Activated CD8-positive, alpha-beta T cell treated with anti-CD3 and anti-CD28 coated beads for 36 hours (primary cell): ENCODE data around the gene KCNAB3. TPM values are rescaled to one million over a fixed set of nuclear protein-coding genes. Genes with fewer than 3 reads are reported as not detected.

ENCODE experiments used
- ATAC-seq: fragments of 200-7000 bp; cut with Tn5 transposase; one replicate; pipeline ENCODE4 v1.10.0; 2021; ENCODE audit warnings: mild to moderate bottlenecking, moderate library complexity
- CTCF ChIA-PET: fragments of 350-600 bp; sonication (Branson Sonifier 250); formaldehyde crosslinking; loops from one replicate; lab custom pipeline; 2021; ENCODE audit warnings: antibody characterized with exemption; lab: Charles Lee
- POLR2A ChIA-PET: fragments of 350-600 bp; sonication (Branson Sonifier 250); formaldehyde crosslinking; loops from one replicate; lab custom pipeline; 2021; ENCODE audit warnings: antibody characterized with exemption; lab: Charles Lee
- DNase-seq: peaks from one replicate; pipeline ENCODE4 v3.0.0-alpha.2; 2020
- H3K27ac Mint-ChIP-seq: one replicate; pipeline ENCODE4 v1.8.0; 2021; ENCODE audit warnings: mild to moderate bottlenecking, mixed read lengths
- H3K27me3 Mint-ChIP-seq: one replicate; pipeline ENCODE4 v1.8.0; 2021; ENCODE audit warnings: mixed read lengths
- H3K36me3 Mint-ChIP-seq: one replicate; pipeline ENCODE4 v1.8.0; 2021; ENCODE audit warnings: low read depth, mixed read lengths
- H3K4me1 Mint-ChIP-seq: one replicate; pipeline ENCODE4 v1.8.0; 2021; ENCODE audit warnings: low read depth, mixed read lengths
- H3K4me3 Mint-ChIP-seq: one replicate; pipeline ENCODE4 v1.8.0; 2021; ENCODE audit warnings: mild to moderate bottlenecking, moderate library complexity, mixed read lengths
- H3K9me3 Mint-ChIP-seq: one replicate; pipeline ENCODE4 v1.8.0; 2021; ENCODE audit warnings: mixed read lengths
- intact Hi-C: fragments of 100-400 bp; cut with micrococcal nuclease; formaldehyde crosslinking; loops from one replicate; pipeline ENCODE4 v1.10.0; 2022
- total RNA-seq, 2 experiments: library from RNA; stranded (reverse); gene quantifications; one replicate each; pipeline ENCODE4 v1.2.3, GENCODE V29; 2021
- TF ChIP-seq, protein P1 (sequence below): fragments of 200-600 bp; IDR thresholded peaks from one replicate; pipeline ENCODE4 v1.8.0; 2022; ENCODE audit warnings: antibody characterized with exemption, mild to moderate bottlenecking

The KCNAB3 gene
- total RNA-seq, 2 experiments from 2014 or later, result 7.2 to 7.6 TPM

DNA sequence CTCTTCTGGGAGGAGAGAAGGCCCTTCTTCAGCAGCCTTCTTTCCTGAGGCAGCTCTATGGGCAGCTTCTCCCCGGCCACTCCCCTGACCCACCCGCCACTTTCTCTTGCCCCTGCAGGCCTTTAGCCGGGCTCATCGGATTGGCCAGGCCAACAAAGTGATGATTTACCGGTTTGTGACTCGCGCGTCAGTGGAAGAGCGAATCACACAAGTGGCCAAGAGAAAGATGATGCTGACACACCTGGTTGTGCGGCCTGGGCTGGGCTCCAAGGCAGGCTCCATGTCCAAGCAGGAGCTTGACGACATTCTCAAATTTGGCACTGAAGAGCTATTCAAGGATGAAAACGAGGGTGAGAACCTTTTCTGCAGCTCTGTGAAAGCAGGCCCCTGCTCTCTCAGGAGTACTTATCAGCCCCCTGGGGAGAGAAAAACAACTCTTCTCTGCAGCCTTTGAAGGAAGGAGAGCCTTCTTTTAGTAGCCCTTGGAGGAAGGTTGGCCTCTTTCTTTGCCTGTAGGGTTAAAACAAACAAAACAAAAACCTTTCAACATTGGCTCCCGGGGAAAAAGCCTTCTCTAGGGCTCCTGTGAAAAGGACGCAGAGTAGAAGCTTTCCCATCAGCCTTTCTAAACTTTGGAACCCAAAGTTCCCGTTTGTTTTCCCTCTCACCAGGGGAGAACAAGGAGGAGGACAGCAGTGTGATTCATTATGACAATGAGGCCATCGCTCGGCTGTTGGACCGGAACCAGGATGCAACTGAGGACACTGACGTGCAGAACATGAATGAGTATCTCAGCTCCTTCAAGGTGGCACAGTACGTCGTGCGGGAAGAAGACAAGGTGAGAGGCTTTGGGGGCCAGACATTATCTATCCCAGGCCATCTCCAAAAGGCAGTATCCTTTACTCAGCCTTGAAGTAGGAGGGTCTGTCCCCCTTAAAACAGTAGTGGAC lies 26.2 kb downstream of the KCNAB3 start:
- ATAC-seq (no peak), DNase-seq (no peak)
- no peaks in the 10 kb centered on the region for H3K4me1 Mint-ChIP-seq
- no peak overlapping the region for H3K27ac Mint-ChIP-seq
- intact Hi-C loops, result no loop called here
- TF ChIP-seq, protein P1, sequence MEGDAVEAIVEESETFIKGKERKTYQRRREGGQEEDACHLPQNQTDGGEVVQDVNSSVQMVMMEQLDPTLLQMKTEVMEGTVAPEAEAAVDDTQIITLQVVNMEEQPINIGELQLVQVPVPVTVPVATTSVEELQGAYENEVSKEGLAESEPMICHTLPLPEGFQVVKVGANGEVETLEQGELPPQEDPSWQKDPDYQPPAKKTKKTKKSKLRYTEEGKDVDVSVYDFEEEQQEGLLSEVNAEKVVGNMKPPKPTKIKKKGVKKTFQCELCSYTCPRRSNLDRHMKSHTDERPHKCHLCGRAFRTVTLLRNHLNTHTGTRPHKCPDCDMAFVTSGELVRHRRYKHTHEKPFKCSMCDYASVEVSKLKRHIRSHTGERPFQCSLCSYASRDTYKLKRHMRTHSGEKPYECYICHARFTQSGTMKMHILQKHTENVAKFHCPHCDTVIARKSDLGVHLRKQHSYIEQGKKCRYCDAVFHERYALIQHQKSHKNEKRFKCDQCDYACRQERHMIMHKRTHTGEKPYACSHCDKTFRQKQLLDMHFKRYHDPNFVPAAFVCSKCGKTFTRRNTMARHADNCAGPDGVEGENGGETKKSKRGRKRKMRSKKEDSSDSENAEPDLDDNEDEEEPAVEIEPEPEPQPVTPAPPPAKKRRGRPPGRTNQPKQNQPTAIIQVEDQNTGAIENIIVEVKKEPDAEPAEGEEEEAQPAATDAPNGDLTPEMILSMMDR, result no peak
- ChIA-PET CTCF (interaction anchor here (1.1 to 3.1 kb wide), 4 partner anchors 9 to 160 kb away, joined by 3 to 10 read pairs (median 6); no protein-coding TSS in a partner anchor), POLR2A (interaction anchor here (0.7 to 2.0 kb wide), 3 partner anchors 12 to 112 kb away, joined by 3 to 5 read pairs (median 4); partner anchors contain the start of gene RNF227)
- no peaks in the 10 kb centered on the region for H3K27me3 Mint-ChIP-seq
- H3K9me3 Mint-ChIP-seq, result no peaks in the 10 kb centered on the region
- no peak overlapping the region for H3K4me3 Mint-ChIP-seq
- peaks cover 52% of the 10 kb centered on the region for H3K36me3 Mint-ChIP-seq

DNA sequence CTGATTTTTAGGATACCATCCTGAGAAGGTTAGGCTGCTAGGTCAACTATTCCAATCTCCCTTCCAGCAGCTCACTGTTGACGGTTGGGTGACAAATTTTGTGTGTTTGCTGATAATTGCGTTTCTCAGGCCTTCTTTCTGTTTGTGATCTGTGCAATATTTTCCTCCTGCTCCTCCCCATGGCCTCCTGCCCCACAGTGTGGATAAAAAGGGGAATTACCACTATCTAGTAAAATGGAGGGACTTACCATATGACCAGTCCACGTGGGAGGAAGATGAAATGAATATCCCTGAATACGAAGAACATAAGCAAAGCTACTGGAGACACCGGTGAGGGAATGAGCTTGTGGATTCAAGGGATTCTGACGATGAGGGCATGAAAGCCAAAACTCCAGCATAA lies 31.9 kb downstream of the KCNAB3 start:
- Mint-ChIP-seq H3K27me3 (no peaks in the 10 kb centered on the region), H3K4me1 (peaks cover 11% of the 10 kb centered on the region), H3K4me3 (no peak overlapping the region), H3K27ac (peak overlapping the region; percentile 58), H3K36me3 (peaks cover 61% of the 10 kb centered on the region), H3K9me3 (no peaks in the 10 kb centered on the region)
- peak; percentile 58 for ATAC-seq
- DNase-seq, result peak; percentile 25
- TF ChIP-seq, protein P1, result no peak
- CTCF ChIA-PET, result interaction anchor here (0.7 to 2.1 kb wide), 16 partner anchors 8 to 163 kb away, joined by 3 to 8 read pairs (median 3); no protein-coding TSS in a partner anchor
- intact Hi-C loops, result loop anchor here (5.0 kb wide), 1 partner anchor 35 kb away; no protein-coding TSS in a partner anchor
- POLR2A ChIA-PET, result interaction anchor here (1.0 to 2.2 kb wide), 4 partner anchors 9 to 24 kb away, joined by 3 to 9 read pairs (median 6); partner anchors contain the start of genes CHD3 and RNF227

DNA sequence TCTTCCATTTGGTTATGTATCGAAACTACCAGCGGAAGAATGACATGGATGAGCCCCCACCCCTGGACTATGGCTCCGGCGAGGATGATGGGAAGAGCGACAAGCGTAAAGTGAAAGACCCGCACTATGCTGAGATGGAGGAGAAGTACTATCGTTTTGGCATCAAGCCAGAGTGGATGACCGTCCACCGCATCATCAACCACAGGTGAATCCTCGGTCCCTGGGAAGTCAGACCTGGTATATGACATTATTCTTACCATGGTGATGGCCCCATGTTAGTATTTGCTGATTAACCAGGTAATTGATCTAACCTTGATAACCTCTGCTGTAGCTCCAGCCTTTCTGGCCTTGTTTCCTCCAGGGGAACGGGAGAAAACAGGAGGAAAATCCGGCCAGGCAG lies 32.6 kb downstream of the KCNAB3 start:
- Mint-ChIP-seq H3K27me3 (no peaks in the 10 kb centered on the region), H3K4me3 (no peak overlapping the region), H3K36me3 (peaks cover 58% of the 10 kb centered on the region), H3K4me1 (peaks cover 11% of the 10 kb centered on the region), H3K27ac (peak overlapping the region; percentile 58), H3K9me3 (no peaks in the 10 kb centered on the region)
- DNase-seq (no peak), ATAC-seq (no peak)
- CTCF ChIA-PET, result interaction anchor here (0.7 to 2.1 kb wide), 9 partner anchors 9 to 163 kb away, joined by 3 to 8 read pairs (median 3); no protein-coding TSS in a partner anchor
- intact Hi-C loops, result loop anchor here (5.0 kb wide), 1 partner anchor 35 kb away; no protein-coding TSS in a partner anchor
- POLR2A ChIA-PET, result interaction anchor here (2.2 kb wide), 1 partner anchor 10 kb away, joined by 8 read pairs; no protein-coding TSS in a partner anchor
- TF ChIP-seq, protein P1, result no peak

DNA sequence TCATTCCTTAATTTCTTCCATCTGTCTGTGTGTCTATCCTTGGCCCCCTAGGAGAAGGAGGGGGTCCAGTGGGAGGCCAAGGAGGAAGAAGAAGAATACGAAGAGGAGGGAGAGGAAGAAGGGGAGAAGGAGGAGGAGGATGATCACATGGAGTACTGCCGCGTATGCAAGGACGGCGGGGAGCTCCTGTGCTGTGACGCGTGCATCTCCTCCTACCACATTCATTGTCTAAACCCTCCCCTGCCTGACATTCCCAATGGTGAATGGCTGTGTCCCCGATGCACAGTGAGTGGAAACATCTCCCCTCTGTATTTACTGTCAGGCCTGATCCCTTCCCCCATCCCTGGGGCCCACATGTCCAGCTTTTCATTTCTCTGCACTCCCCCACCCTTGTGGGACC lies 34.8 kb downstream of the KCNAB3 start:
- H3K36me3 Mint-ChIP-seq, result peaks cover 63% of the 10 kb centered on the region
- DNase-seq, result no peak
- H3K4me3 Mint-ChIP-seq, result no peak overlapping the region
- TF ChIP-seq, protein P1, result no peak
- no peaks in the 10 kb centered on the region for H3K27me3 Mint-ChIP-seq
- no peak for ATAC-seq
- intact Hi-C loops, result loop anchor here (5.0 kb wide), 1 partner anchor 33 kb away; no protein-coding TSS in a partner anchor
- no peaks in the 10 kb centered on the region for H3K9me3 Mint-ChIP-seq
- H3K4me1 Mint-ChIP-seq, result peaks cover 15% of the 10 kb centered on the region
- no peak overlapping the region for H3K27ac Mint-ChIP-seq
- ChIA-PET POLR2A (interaction anchor here (1.2 kb wide), 1 partner anchor 9 kb away, joined by 4 read pairs; no protein-coding TSS in a partner anchor), CTCF (interaction anchor here (0.6 kb wide), 1 partner anchor 460 kb away, joined by 3 read pairs; the partner anchor contains the start of gene TMEM102)
